CD4-positive, alpha-beta T cell treated with Interleukin-12 subunit alpha and Interleukin-12 subunit beta, for 1 hour (primary cell): Measurements from ENCODE around the gene ACVR1C.
A peak's percentile ranks its signal among the peaks of the same experiment; 100 is the strongest.

Experiments used
- DNase-seq: peaks from one replicate; pipeline ENCODE4 v3.0.0-alpha.2; 2020

ACVR1C gene

DNA sequence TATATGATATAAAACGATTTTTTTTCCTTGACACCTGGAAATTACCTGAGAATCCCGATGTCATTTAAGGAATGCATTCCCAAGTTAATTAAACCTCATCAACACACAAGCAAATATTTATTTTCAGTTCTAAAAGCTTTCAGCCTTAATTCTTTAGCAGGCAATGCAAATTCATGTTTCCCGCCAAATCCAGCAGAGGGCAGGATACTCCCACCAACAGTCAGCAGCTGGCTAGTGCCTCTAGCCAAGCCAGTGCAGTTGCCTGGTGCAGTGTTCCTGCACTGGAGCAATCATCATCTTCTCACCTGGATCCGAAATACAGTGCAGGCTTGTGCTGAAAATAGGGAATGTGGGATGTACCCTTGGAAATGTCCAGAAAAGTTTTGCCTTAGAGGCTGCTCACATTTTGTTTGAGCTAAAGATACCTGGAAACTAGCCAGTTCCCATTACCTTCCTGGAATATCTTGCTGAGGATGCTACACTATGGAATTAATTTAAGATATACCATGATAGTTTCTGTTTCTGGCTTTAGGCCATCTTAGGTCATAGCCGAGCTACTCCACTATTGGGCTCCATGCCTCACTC, 136.4 kb downstream of the ACVR1C start:
- peak; percentile 79 for DNase-seq

DNA sequence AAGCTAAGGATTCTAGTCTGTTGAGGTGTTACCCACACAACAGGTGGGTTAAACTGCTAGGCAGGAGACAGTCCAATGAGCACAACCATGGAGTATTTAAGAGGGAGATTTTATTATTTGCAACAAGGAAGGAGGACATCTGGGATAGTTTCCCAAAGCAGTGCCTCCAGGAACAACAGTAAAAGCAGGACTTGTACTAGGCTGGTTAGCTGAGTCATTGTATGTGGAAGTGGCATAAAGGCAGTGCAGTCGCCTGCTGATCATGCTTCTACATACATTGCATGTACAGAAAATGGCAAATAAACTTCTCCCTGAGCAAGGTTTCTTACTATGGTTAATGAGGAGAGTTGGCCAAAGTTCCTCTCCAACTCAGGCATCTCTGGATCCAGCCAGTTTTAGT, 138.7 kb downstream of the ACVR1C start:
- DNase-seq = no peak

DNA sequence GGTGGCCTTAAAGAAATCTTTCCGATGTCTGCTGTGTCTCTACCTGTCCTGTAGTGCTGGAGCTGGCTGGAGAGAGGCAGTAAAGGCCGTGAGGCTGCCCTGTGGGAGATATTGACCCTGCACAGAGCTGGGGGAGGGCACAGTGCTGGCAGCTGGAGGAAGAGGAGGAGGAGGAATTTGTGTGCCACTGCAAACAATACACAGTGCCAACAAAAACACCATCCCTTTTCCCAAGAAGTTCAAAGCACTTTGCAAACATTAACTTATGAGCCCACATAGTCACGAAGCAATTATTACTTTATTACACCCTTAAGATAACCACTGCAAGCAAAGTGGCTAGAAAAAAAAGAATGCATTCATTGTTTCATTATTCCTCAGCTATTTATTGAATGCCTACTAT, 139.8 kb downstream of the ACVR1C start:
- no peak for DNase-seq

DNA sequence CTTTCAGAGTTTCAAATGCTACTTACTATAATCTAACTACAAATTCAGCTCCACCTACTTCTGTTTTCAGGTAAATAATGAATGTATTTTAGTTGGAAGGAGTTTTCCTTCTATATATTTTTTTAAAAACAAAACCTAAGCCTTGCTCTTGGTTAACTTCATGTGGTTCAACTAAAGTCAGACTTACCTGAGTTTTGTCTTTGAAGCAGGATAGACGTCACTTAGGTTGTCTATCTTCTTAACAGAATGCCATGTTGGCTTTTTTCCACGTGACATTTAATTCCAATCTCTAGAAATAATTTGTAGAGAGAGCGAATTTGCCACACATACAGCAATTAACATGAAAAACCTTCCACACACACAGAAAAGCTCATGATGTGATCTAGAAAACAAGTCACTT, 140.9 kb downstream of the ACVR1C start:
- no peak for DNase-seq

DNA sequence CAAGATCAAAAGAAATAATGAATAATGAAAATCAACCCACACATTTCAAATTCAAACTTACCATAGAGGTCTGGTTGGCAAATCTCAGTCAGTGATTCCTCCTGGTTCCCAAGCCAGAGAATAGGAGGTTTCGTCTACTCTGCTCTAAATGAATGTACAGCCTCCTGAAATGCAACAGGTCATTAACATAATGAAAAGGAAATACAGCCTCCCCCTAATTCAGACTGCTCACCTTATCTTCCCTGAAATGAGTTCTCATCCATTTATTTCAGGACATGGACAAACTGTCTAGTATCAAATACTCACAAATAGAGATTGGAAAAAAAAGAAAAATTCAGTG, 141.4 kb downstream of the ACVR1C start:
- no peak for DNase-seq

DNA sequence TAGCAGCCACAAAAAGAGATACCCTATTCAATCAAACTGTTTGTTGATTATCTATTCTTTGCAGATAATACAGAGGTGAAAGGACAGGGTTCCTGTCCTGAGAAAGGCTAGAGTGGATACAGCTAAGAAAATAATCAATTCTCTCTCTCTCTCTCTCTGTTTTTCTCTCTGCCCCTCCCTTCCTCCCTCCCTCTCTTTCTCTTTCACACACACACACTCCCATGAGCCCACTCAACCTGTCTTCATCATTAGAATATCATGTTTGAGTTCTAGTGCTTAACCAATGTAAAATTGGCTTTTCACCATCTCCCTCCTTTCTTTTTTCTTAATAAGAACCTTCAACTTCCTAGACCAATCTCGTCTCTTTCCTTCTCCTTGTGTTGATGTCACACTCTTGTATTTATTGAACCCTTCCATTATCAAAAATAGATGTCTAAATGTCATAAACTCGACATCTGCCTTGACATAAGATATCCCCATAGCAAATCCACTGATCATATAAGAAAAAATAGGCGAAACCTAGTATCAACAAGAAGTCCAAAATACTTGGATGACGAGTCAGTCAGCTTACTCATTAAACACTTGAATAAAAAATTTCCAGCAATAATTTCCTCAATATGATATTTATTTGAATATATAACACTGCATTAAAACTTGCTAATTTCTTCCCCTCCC, 141.9 kb downstream of the ACVR1C start:
- no peak for DNase-seq

DNA sequence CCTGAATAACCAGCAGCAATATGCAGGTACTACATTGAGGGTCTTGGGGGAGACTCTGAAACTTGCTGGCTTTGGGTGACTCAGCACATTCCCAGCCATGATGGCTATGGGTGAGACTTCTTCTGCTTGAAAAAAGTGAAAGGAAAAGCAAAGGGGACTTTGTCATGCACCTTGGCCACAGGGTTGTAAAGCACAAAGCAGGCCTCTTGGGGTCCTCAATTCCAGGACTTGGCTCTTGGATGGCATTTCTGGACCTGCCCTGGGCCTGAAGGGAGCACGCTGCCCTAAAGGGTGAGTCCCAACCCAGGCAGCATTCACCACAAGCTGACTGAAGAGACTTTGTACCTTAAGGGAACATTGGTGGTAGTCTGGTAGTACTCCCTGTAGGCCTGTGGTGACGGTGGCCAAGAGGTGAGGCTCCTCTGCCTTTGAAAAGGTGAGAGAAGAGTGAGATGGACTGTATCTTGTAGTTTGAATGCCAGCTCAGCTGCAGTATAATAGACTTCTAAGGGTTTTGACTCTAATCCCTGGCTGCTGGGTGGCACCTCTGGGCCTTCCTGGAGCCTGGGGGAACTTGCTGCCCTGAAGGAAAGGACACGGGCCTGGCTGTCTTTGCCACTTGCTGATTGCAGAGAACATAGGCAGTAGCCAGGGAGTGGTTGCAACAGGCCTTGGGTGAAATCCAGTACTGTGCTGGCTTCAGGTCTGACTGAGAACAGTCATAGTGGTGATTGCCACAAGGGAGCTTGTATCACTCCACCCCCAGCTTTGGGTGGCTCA, 148.3 kb downstream of the ACVR1C start:
- no peak for DNase-seq

DNA sequence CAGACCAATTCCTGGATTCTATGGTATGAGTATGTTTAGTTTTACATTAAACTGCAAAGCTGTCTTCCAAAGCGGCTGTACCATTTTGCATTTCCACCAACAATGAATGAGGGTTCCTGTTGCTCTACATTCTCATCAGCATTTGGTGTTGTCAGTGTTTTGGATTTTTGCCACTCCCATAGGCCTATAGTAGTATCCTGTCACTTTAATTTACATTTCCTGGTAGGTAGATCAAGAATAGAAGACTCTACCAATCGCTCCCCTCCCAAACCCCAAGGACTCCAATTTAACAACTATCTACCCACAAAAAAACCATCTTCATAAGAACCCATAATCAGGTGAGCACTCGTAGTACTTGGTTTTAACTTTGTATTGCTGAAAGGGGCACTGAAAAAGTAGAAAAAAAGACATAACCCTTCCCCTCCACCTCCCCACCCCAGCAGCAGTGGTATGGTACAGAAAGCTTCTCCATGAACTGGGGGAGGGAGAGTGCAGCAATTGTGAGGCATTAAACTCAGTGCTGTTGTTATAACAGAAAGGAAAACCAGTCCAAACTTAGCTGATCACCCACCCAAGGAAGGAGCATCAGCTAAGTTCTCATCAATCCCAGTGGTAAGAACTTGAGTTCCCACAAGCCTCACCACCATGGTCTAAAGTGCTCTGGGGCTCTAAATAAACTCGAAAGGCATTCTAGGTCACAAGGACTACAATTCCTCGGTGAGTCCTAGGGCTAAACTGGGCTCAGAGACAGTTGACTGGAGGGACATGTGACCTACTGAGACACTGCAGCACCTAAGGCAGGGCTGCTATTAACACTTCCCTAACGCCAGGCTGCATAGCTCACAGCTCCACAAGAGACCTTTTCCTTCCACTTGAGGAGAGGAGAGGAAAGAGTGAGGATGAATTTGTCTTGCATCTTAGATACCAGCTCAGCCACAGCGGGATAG, 149.3 kb downstream of the ACVR1C start:
- DNase-seq = no peak

DNA sequence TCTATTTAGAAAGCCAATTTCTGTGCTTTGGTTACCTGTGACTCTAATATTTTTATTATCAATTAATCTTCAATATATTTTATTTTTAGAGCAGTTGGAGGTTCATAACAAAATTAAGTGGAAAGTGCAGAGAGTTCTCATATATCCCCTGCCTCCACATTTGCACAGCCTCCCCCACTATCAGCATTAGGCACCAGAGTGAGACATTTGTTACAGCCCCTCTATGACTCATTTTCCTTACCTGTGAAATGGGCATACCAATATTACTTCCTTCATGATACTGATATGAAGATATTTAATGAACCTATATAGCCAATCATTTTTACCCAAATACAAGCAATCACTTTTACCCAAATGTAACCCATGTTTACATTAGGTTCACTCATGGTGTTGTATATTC, 150.7 kb downstream of the ACVR1C start:
- DNase-seq = no peak

DNA sequence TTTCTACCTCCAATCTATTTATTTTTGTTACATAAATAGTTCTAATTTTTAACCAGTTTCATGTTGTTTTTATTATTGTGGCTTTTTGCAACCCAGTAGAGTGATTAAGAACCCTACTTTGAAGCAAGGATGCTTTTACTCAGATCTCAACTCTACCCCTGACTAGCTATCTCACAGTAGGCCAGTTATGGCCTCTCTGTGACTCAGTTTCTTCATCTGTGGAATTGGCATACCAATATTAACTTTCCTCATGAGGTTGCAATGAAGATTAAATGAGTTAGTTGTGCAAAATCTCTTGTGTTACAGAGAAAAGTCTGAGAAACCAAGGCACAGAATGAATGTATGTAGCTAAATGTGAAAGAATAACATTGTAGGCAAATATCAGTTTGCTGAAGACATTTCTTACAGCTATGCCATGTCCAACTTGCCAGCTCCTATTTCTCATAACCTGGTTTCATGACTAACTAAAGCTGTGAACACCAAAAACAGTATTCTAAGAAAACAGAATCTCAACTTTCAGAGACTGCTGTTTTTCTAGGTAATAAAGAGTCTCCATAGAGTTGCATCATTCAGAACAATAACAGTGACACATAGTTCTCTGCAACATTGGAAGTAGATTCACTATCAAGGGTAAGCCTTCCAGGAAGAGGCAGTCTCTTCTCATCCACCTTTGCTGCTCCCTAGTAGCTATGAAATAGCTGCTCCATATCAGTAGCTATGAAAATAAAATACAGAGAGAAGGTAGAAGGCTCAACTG, 151.5 kb downstream of the ACVR1C start:
- no peak for DNase-seq
